Stomach (tissue), 4 donors: Measurements from ENCODE around the gene THSD4.

Experiments used
- POLR2AphosphoS5 ChIP-seq, 3 donors: sonication (generic); formaldehyde crosslinking; IDR thresholded peaks; one replicate each; pipeline ENCODE4 v1.6.1; 2016; ENCODE audit warnings: antibody characterized with exemption in 3 of 3
- TF ChIP-seq, protein P1 (sequence below), 7 experiments: fragments of 450-650 bp in 4 of 7; fragments of 200-600 bp in 3 of 7; sonication (generic) in 3 of 7; IDR thresholded peaks; one replicate each; pipeline ENCODE4 v1.5.1; 2016 to 2019; ENCODE audit warnings: antibody characterized with exemption in 7 of 7, control low read depth in 2 of 7, mild to moderate bottlenecking in 1 of 7

DNA sequence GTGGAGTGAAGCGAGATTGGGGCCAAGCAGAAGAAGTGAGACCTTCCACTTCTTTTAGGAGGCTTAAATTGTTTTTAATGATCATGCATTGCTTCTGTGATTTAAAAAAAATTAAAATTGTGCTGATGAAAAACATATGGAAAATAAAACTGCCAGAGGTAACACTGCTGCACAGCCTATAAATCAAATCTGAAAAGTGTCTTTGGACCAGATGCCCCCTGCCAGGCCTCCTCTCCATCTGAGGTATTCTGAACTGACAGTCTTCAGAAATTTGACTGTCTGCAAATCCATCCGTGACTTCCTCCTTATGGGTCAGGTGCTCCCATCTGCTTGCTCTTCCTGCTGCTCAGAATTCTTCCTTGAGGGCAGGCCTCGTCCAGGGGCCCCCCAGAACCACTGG lies 586.5 kb downstream of the THSD4 start:
- no peak for TF ChIP-seq POLR2AphosphoS5 (IDR thresholded peaks at IDR 0.05)
- TF ChIP-seq, protein P1, sequence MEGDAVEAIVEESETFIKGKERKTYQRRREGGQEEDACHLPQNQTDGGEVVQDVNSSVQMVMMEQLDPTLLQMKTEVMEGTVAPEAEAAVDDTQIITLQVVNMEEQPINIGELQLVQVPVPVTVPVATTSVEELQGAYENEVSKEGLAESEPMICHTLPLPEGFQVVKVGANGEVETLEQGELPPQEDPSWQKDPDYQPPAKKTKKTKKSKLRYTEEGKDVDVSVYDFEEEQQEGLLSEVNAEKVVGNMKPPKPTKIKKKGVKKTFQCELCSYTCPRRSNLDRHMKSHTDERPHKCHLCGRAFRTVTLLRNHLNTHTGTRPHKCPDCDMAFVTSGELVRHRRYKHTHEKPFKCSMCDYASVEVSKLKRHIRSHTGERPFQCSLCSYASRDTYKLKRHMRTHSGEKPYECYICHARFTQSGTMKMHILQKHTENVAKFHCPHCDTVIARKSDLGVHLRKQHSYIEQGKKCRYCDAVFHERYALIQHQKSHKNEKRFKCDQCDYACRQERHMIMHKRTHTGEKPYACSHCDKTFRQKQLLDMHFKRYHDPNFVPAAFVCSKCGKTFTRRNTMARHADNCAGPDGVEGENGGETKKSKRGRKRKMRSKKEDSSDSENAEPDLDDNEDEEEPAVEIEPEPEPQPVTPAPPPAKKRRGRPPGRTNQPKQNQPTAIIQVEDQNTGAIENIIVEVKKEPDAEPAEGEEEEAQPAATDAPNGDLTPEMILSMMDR (IDR thresholded peaks at IDR 0.05) = no peak
